LHCN-M2 (cell line): ENCODE data around the gene ITGAX. TPM values are rescaled to one million over a fixed set of nuclear protein-coding genes. Genes with fewer than 3 reads are reported as not detected.

Source experiments
- total RNA-seq: library from RNA; depleted of rRNA; stranded (reverse); fragments of >200 nt; gene quantifications from 2 replicates; pipeline ENCODE4 v1.2.3, GENCODE V29; 2014; rRNA removed

ITGAX gene
- total RNA-seq, 1 experiment from 2014 or later = not detected

Other genes starting within 250 kb of the ITGAX start
- 199 and 204 TPM in 2 replicates for gene BCKDK, start 246.8 kb upstream of the ITGAX start, total RNA-seq
- gene KAT8, start 237.5 kb upstream of the ITGAX start, total RNA-seq = 30.5 and 30.7 TPM in 2 replicates
- not detected in 2 replicates for gene PRSS8, start 219.4 kb upstream of the ITGAX start, total RNA-seq
- gene PRSS36, start 205.1 kb upstream of the ITGAX start, total RNA-seq = 0.40 and 0.64 TPM in 2 replicates
- 42.3 and 58.2 TPM in 2 replicates for gene FUS, start 175.0 kb upstream of the ITGAX start, total RNA-seq
- 7.7 and 10.8 TPM in 2 replicates for gene PYCARD, start 152.4 kb upstream of the ITGAX start, total RNA-seq
- gene TRIM72, start 141.1 kb upstream of the ITGAX start, total RNA-seq = 52.4 and 56.5 TPM in 2 replicates
- not detected in 2 replicates for gene PYDC1, start 138.0 kb upstream of the ITGAX start, total RNA-seq
- 0.11 TPM in 1 of 2 replicates, not detected in the other for gene ITGAM, start 95.2 kb upstream of the ITGAX start, total RNA-seq
- not detected in 2 replicates for gene ITGAD, start 38.2 kb downstream of the ITGAX start, total RNA-seq
- not detected in 2 replicates for gene COX6A2, start 73.2 kb downstream of the ITGAX start, total RNA-seq
- gene ZNF843, start 87.6 kb downstream of the ITGAX start, total RNA-seq = 0.45 and 1.4 TPM in 2 replicates
- gene ARMC5, start 104.3 kb downstream of the ITGAX start, total RNA-seq = 16.5 and 17.1 TPM in 2 replicates
- gene TGFB1I1, start 117.0 kb downstream of the ITGAX start, total RNA-seq = 53.9 and 55.6 TPM in 2 replicates
- gene SLC5A2, start 127.9 kb downstream of the ITGAX start, total RNA-seq = not detected in 2 replicates
- 48.5 and 53.9 TPM in 2 replicates for gene RUSF1, start 153.2 kb downstream of the ITGAX start, total RNA-seq
- gene AHSP, start 172.7 kb downstream of the ITGAX start, total RNA-seq = not detected in 2 replicates